Measurements from ENCODE around the gene ATP5MC2.

DNA sequence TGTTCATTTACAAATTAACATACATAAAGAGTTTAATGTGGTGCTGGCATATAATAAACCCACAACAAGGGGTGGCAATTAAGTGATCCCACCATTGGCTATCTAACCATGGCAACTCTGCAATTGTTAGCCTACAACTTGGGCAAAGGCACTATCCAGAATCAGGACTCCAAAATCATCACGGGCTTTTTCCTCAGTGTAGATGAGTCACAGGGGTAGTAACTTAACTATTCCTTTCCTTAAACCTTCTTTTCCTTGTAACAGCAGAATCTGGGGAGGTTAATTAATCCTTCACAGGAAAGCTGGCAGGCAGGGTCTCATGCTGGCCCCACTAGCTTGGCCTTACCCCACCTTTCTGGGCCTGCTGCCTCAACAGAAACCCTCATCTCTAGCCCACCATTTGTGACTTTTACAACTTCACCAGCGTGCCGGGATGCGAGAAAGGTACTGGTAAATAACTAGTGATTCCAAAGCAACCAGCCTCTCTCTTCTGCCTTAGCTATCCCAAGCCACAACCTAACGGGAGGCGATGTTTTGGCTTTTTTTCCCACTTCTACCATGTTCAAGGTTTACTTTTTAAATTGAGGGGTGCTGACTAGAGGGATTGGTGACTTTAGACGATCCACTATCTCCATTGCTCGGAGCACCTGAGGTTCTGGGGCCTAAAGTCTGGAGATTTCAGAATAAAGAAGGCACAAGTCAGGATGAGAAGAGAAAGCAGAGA is 744 bp downstream of the ATP5MC2 start:
- TF ChIP-seq, protein P1, sequence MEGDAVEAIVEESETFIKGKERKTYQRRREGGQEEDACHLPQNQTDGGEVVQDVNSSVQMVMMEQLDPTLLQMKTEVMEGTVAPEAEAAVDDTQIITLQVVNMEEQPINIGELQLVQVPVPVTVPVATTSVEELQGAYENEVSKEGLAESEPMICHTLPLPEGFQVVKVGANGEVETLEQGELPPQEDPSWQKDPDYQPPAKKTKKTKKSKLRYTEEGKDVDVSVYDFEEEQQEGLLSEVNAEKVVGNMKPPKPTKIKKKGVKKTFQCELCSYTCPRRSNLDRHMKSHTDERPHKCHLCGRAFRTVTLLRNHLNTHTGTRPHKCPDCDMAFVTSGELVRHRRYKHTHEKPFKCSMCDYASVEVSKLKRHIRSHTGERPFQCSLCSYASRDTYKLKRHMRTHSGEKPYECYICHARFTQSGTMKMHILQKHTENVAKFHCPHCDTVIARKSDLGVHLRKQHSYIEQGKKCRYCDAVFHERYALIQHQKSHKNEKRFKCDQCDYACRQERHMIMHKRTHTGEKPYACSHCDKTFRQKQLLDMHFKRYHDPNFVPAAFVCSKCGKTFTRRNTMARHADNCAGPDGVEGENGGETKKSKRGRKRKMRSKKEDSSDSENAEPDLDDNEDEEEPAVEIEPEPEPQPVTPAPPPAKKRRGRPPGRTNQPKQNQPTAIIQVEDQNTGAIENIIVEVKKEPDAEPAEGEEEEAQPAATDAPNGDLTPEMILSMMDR (conservative IDR thresholded peaks at IDR 0.05), result no peak
- TF ChIP-seq ZFX (IDR thresholded peaks at IDR 0.05), result no peak

All from C4-2B (cell line).